HG03066 (cell line): ENCODE data around the gene APBB2.
"Not testable (repeated sequence)": the region's sequence is repeated elsewhere in the genome, so short reads cannot be mapped to it uniquely, and the experiment has no call there.

Experiments used
- ATAC-seq: cut with Tn5 transposase; IDR thresholded peaks from one replicate; pipeline ENCODE4 v1.9.1; 2021; ENCODE audit warnings: low read depth; ENCODE audit not compliant: unreplicated experiment

Gene APBB2

GRCh38 chr4:40923316-40924095, 290.8 kb downstream of the APBB2 start:
- no peak for ATAC-seq

- ATAC-seq: not testable (repeated sequence)
These were observed 294.4 kb downstream of the APBB2 start for GRCh38 chr4:40919976-40920375.

- ATAC-seq: no peak
These were observed 296.0 kb downstream of the APBB2 start for GRCh38 chr4:40918330-40918729.

- ATAC-seq: no peak
These were observed 297.5 kb downstream of the APBB2 start for GRCh38 chr4:40916880-40917279.

- no peak for ATAC-seq
These were observed 298.2 kb downstream of the APBB2 start for GRCh38 chr4:40916218-40916555.

GRCh38 chr4:40915318-40916217, 298.8 kb downstream of the APBB2 start:
- no peak for ATAC-seq

GRCh38 chr4:40912460-40913184, 301.7 kb downstream of the APBB2 start:
- no peak for ATAC-seq

- ATAC-seq: no peak
These were observed 303.6 kb downstream of the APBB2 start for GRCh38 chr4:40910706-40911105.

GRCh38 chr4:40909363-40909876, 304.9 kb downstream of the APBB2 start:
- peak; percentile 26 for ATAC-seq

GRCh38 chr4:40908702-40909362, 305.5 kb downstream of the APBB2 start:
- ATAC-seq: peak; percentile 95

GRCh38 chr4:40908297-40908696, 306.0 kb downstream of the APBB2 start:
- ATAC-seq: no peak

GRCh38 chr4:40905414-40905813, 308.9 kb downstream of the APBB2 start:
- ATAC-seq: no peak

- ATAC-seq: not testable (repeated sequence)
These were observed 313.8 kb downstream of the APBB2 start for GRCh38 chr4:40900531-40900930.

GRCh38 chr4:40897557-40898203, 316.7 kb downstream of the APBB2 start:
- ATAC-seq: peak; percentile 68

- ATAC-seq: no peak
These were observed 323.6 kb downstream of the APBB2 start for GRCh38 chr4:40890764-40891163.

- ATAC-seq: no peak
These were observed 324.1 kb downstream of the APBB2 start for GRCh38 chr4:40890199-40890598.

- no peak for ATAC-seq
These were observed 325.4 kb downstream of the APBB2 start for GRCh38 chr4:40888933-40889332.

- ATAC-seq: no peak
These were observed 326.6 kb downstream of the APBB2 start for GRCh38 chr4:40887764-40888131.

- ATAC-seq: no peak
These were observed 327.2 kb downstream of the APBB2 start for GRCh38 chr4:40886931-40887763.
